T47D (cell line): Measurements from ENCODE around the gene AKT2.
A peak's percentile ranks its signal among the peaks of the same experiment; 100 is the strongest.

Experiments
- DNase-seq, 2 experiments: peaks; one replicate each; pipeline versions ENCODE4 v3.0.0 to v3.0.0-alpha.2; 2011 to 2012; ENCODE audit warnings: low read depth in 1 of 2, low spot score in 1 of 2
- JUND ChIP-seq: IDR thresholded peaks from 2 replicates; pipeline ENCODE4 v1.6.1; 2012; ENCODE audit warnings: low read depth
- in situ Hi-C: cut with HindIII; loops from 2 replicates; pipeline ENCODE4 v1.10.0; 2016; ENCODE audit warnings: low sequenced_read_pairs, low pct_unique_long_range_greater_than_20kb

Gene AKT2

GRCh38 chr19:40286235-40286970 is 1.3 kb upstream of the AKT2 start:
- in situ Hi-C loops = no loop called here
- TF ChIP-seq JUND = no peak
- DNase-seq = no peak

- DNase-seq = peak; percentile 74 to 98
- no peak for TF ChIP-seq JUND
Observed at GRCh38 chr19:40285353-40286234, 449 bp upstream of the AKT2 start.

GRCh38 chr19:40284251-40284500 is 969 bp downstream of the AKT2 start:
- DNase-seq = no peak
- in situ Hi-C loops = no loop called here
- no peak for TF ChIP-seq JUND

More at GRCh38 chr19:40285353-40286234, 449 bp upstream of the AKT2 start:
- in situ Hi-C loops = no loop called here

- no peak for TF ChIP-seq JUND
- in situ Hi-C loops = no loop called here
- DNase-seq = no peak
Observed at GRCh38 chr19:40283414-40284250, 1.5 kb downstream of the AKT2 start.

GRCh38 chr19:40282920-40283319 is 2.2 kb downstream of the AKT2 start:
- in situ Hi-C loops = no loop called here
- DNase-seq = no peak
- no peak for TF ChIP-seq JUND

- in situ Hi-C loops = no loop called here
- no peak for TF ChIP-seq JUND
Observed at GRCh38 chr19:40282209-40282580, 3.0 kb downstream of the AKT2 start.

GRCh38 chr19:40281381-40282208 is 3.5 kb downstream of the AKT2 start:
- no peak for TF ChIP-seq JUND
- in situ Hi-C loops = no loop called here
- DNase-seq = no peak

More at GRCh38 chr19:40282209-40282580, 3.0 kb downstream of the AKT2 start:
- no peak for DNase-seq

- in situ Hi-C loops = no loop called here
- TF ChIP-seq JUND = no peak
- peak; percentile 56 to 92 for DNase-seq
Observed at GRCh38 chr19:40280608-40281221, 4.4 kb downstream of the AKT2 start.

- in situ Hi-C loops = no loop called here
- DNase-seq = no peak
- no peak for TF ChIP-seq JUND
Observed at GRCh38 chr19:40279761-40280607, 5.2 kb downstream of the AKT2 start.

GRCh38 chr19:40279120-40279551 is 6.0 kb downstream of the AKT2 start:
- in situ Hi-C loops = no loop called here
- no peak for DNase-seq
- TF ChIP-seq JUND = no peak
